HepG2 (cell line): Measurements from ENCODE around the gene FN1. TPM values are rescaled to one million over a fixed set of nuclear protein-coding genes. Genes with fewer than 3 reads are reported as not detected.

Experiments
- AKAP8 ChIP-seq: sonication (generic); formaldehyde crosslinking; IDR thresholded peaks from 2 replicates; pipeline ENCODE4 v1.5.1; 2020; ENCODE audit warnings: mild to moderate bottlenecking, missing genetic modification reagents
- E2F2 ChIP-seq: sonication (generic); formaldehyde crosslinking; IDR thresholded peaks from 2 replicates; pipeline ENCODE4 v1.4.0; 2020; ENCODE audit warnings: missing genetic modification reagents, borderline replicate concordance
- FOXO1 ChIP-seq: sonication (generic); formaldehyde crosslinking; IDR thresholded peaks from 2 replicates; pipeline ENCODE4 v1.4.0; 2020; ENCODE audit warnings: missing genetic modification reagents
- GPN1 ChIP-seq: sonication (generic); formaldehyde crosslinking; IDR thresholded peaks from 2 replicates; pipeline ENCODE4 v1.5.1; 2020; ENCODE audit warnings: missing genetic modification reagents, borderline replicate concordance
- IRF1 ChIP-seq: sonication (generic); formaldehyde crosslinking; IDR thresholded peaks from 2 replicates; pipeline ENCODE4 v1.4.0; 2020; ENCODE audit warnings: low read depth, mild to moderate bottlenecking, missing genetic modification reagents
- KAT7 ChIP-seq: IDR thresholded peaks from 2 replicates; pipeline ENCODE4 v1.6.1; 2018; ENCODE audit warnings: borderline replicate concordance, missing compliant biosample characterization
- TCF7L2 ChIP-seq: IDR thresholded peaks from 2 replicates; pipeline ENCODE4 v1.6.1; 2011; ENCODE audit warnings: mild to moderate bottlenecking, low read depth, low read length, moderate library complexity
- WIZ ChIP-seq: sonication (generic); formaldehyde crosslinking; IDR thresholded peaks from 2 replicates; pipeline ENCODE4 v1.5.1; 2020; ENCODE audit warnings: mild to moderate bottlenecking, missing genetic modification reagents
- ZBTB20 ChIP-seq: sonication (generic); formaldehyde crosslinking; IDR thresholded peaks from 2 replicates; pipeline ENCODE4 v1.8.1; 2023; ENCODE audit warnings: missing genetic modification reagents, low read depth, mild to moderate bottlenecking, borderline replicate concordance
- ZFAT ChIP-seq: sonication (generic); formaldehyde crosslinking; conservative IDR thresholded peaks from 2 replicates; pipeline ENCODE4 v1.8.1; 2023; ENCODE audit warnings: missing genetic modification reagents, inconsistent platforms
- ZFP41 ChIP-seq: sonication (generic); formaldehyde crosslinking; IDR thresholded peaks from 2 replicates; pipeline ENCODE4 v1.4.0; 2020; ENCODE audit warnings: mild to moderate bottlenecking, missing genetic modification reagents, borderline replicate concordance
- ZNF232 ChIP-seq: sonication (generic); formaldehyde crosslinking; IDR thresholded peaks from 2 replicates; pipeline ENCODE4 v1.4.0; 2020; ENCODE audit warnings: missing genetic modification reagents, borderline replicate concordance
- ZNF326 ChIP-seq: sonication (generic); formaldehyde crosslinking; IDR thresholded peaks from 2 replicates; pipeline ENCODE4 v1.4.0; 2020; ENCODE audit warnings: missing genetic modification reagents, borderline replicate concordance
- ZNF468 ChIP-seq: sonication (generic); formaldehyde crosslinking; IDR thresholded peaks from 2 replicates; pipeline ENCODE4 v1.8.0; 2022; ENCODE audit warnings: mild to moderate bottlenecking, moderate library complexity, missing genetic modification reagents
- ZNF543 ChIP-seq: sonication (generic); formaldehyde crosslinking; IDR thresholded peaks from 2 replicates; pipeline ENCODE4 v1.4.0; 2020; ENCODE audit warnings: mild to moderate bottlenecking, missing genetic modification reagents
- ZNF768 ChIP-seq: sonication (generic); formaldehyde crosslinking; IDR thresholded peaks from 2 replicates; pipeline ENCODE4 v1.4.0; 2020; ENCODE audit warnings: missing genetic modification reagents
- ZSCAN22 ChIP-seq: sonication (generic); formaldehyde crosslinking; IDR thresholded peaks from 2 replicates; pipeline ENCODE4 v1.4.0; 2020; ENCODE audit warnings: mild to moderate bottlenecking, missing genetic modification reagents
- polyA plus RNA-seq, 8 experiments: library from polyadenylated mRNA; depleted of rRNA in 3 of 8; stranded (reverse) in 7 of 8; unstranded in 1 of 8; fragments of >200 nt; fragmentation: Illumina TruSeq in 4 of 8; extraction: Trizol in 4 of 8; gene quantifications; 2 replicates each; pipeline versions ENCODE4 v1.2.1 to v1.2.3, GENCODE V29; 2011 to 2016; ENCODE audit warnings: low read depth in 4 of 8, missing spikeins in 1 of 8, mixed read lengths in 1 of 8; ENCODE audit not compliant: insufficient read depth in 1 of 8
- total RNA-seq, 5 experiments: library from RNA; depleted of rRNA; stranded (reverse); fragments of >200 nt; fragmentation: Illumina TruSeq; extraction: Trizol; gene quantifications; 2 replicates each; pipeline ENCODE4 v1.2.3, GENCODE V29; 2016; ENCODE audit warnings: low read depth in 1 of 5
- TF ChIP-seq, protein P1 (sequence below): sonication (generic); formaldehyde crosslinking; IDR thresholded peaks from 2 replicates; pipeline ENCODE4 v1.4.0; 2020; ENCODE audit warnings: mild to moderate bottlenecking, missing genetic modification reagents
- TF ChIP-seq, protein P2 (sequence below): sonication (generic); formaldehyde crosslinking; IDR thresholded peaks from 2 replicates; pipeline ENCODE4 v1.4.0; 2020; ENCODE audit warnings: missing genetic modification reagents
- TF ChIP-seq, protein P3 (sequence below): sonication (generic); formaldehyde crosslinking; IDR thresholded peaks from 2 replicates; pipeline ENCODE4 v1.4.0; 2020; ENCODE audit warnings: mild to moderate bottlenecking, missing genetic modification reagents
- TF ChIP-seq, protein P4 (sequence below): fragments of 450-650 bp; IDR thresholded peaks from 2 replicates; pipeline ENCODE4 v1.6.1; 2017

Gene FN1
- total and polyA plus RNA-seq, 2 of the 13 experiments (the other 11 are each of a cell fraction or from before 2014, with no cell fraction given), result 1,847 to 6,471 TPM

DNA sequence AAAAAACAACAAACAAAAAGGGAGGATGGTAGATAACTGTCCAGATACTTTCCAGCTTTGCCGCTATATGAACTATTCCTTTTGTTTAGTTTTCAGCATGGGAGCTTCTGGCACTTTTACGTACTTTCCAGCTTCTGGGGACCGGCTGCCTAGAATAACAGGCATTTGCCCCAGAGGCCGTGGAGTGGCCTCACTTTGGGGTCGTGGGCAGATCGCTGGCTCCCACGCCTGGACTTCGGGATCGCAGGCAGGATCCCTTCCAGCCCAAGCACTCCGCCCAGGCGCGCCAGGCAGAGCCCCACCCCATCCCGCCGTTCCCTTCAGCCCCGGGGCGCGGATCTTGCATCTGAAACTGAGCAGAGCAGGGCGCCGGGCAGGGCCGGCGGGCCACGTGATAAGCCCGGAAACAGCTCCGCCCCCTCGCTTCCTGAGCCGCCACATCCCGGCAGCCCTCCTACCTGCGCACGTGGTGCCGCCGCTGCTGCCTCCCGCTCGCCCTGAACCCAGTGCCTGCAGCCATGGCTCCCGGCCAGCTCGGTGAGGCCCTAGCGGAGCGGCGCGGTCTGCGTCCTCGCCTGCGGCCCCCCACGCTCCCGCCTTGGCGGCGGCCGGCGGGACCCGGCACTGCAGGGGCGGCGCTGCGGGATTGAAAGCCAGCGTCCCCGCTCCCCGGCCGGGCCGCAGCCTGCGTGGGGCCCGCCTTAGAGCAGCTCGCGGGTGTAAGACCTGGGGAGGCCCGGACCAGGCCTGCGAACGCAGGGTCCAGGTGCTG, 124.1 kb downstream of the FN1 start, which contains the start of gene ATIC (continued):
- TF ChIP-seq, protein P1, sequence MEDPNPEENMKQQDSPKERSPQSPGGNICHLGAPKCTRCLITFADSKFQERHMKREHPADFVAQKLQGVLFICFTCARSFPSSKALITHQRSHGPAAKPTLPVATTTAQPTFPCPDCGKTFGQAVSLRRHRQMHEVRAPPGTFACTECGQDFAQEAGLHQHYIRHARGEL, result no peak
- peak; percentile 89 for TF ChIP-seq ZSCAN22 (CRISPR knock-in tag)
- TF ChIP-seq WIZ (CRISPR knock-in tag), result peak; percentile 97
- no peak for TF ChIP-seq ZNF326 (CRISPR knock-in tag)
- TF ChIP-seq, protein P2, sequence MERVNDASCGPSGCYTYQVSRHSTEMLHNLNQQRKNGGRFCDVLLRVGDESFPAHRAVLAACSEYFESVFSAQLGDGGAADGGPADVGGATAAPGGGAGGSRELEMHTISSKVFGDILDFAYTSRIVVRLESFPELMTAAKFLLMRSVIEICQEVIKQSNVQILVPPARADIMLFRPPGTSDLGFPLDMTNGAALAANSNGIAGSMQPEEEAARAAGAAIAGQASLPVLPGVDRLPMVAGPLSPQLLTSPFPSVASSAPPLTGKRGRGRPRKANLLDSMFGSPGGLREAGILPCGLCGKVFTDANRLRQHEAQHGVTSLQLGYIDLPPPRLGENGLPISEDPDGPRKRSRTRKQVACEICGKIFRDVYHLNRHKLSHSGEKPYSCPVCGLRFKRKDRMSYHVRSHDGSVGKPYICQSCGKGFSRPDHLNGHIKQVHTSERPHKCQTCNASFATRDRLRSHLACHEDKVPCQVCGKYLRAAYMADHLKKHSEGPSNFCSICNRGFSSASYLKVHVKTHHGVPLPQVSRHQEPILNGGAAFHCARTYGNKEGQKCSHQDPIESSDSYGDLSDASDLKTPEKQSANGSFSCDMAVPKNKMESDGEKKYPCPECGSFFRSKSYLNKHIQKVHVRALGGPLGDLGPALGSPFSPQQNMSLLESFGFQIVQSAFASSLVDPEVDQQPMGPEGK (CRISPR knock-in tag), result peak; percentile 49; the same call in 1 of the 2 replicates
- peak; percentile 99 for TF ChIP-seq KAT7 (CRISPR knock-in tag)
- TF ChIP-seq ZBTB20 (CRISPR knock-in tag), result peak; percentile 94
- TF ChIP-seq ZNF232, result peak; percentile 91; the same call in 1 of the 2 replicates
- TF ChIP-seq GPN1 (CRISPR knock-in tag), result no peak; the same call in 1 of the 2 replicates
- TF ChIP-seq TCF7L2, result no peak
- no peak for TF ChIP-seq ZFP41 (CRISPR knock-in tag)
- TF ChIP-seq FOXO1, result peak; percentile 91
- peak; percentile 73; the same call in 1 of the 2 replicates for TF ChIP-seq AKAP8
- TF ChIP-seq, protein P3, sequence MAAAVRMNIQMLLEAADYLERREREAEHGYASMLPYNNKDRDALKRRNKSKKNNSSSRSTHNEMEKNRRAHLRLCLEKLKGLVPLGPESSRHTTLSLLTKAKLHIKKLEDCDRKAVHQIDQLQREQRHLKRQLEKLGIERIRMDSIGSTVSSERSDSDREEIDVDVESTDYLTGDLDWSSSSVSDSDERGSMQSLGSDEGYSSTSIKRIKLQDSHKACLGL (CRISPR knock-in tag), result peak; percentile 99
- TF ChIP-seq ZNF543, result peak; percentile 92
- TF ChIP-seq ZFAT (CRISPR knock-in tag), result peak; percentile 66; the same call in 1 of the 2 replicates
- TF ChIP-seq ZNF468 (CRISPR knock-in tag), result peak; percentile 88
- TF ChIP-seq, protein P4, sequence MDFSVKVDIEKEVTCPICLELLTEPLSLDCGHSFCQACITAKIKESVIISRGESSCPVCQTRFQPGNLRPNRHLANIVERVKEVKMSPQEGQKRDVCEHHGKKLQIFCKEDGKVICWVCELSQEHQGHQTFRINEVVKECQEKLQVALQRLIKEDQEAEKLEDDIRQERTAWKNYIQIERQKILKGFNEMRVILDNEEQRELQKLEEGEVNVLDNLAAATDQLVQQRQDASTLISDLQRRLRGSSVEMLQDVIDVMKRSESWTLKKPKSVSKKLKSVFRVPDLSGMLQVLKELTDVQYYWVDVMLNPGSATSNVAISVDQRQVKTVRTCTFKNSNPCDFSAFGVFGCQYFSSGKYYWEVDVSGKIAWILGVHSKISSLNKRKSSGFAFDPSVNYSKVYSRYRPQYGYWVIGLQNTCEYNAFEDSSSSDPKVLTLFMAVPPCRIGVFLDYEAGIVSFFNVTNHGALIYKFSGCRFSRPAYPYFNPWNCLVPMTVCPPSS, result no peak
- peak; percentile 88 for TF ChIP-seq IRF1 (CRISPR knock-in tag)
- peak; percentile 79; the same call in 1 of the 2 replicates for TF ChIP-seq E2F2 (CRISPR knock-in tag)
- peak; percentile 88 for TF ChIP-seq ZNF768 (CRISPR knock-in tag)
